C4-2B (cell line): Measurements from ENCODE around the gene CAMK2A.

Experiments used
- ZFX ChIP-seq: fragments of 450-650 bp; IDR thresholded peaks from 2 replicates; pipeline ENCODE4 v1.6.1; 2017
- TF ChIP-seq, protein P1 (sequence below): fragments of 450-650 bp; conservative IDR thresholded peaks from 2 replicates; pipeline ENCODE4 v1.5.1; 2017; ENCODE audit warnings: mild to moderate bottlenecking

DNA sequence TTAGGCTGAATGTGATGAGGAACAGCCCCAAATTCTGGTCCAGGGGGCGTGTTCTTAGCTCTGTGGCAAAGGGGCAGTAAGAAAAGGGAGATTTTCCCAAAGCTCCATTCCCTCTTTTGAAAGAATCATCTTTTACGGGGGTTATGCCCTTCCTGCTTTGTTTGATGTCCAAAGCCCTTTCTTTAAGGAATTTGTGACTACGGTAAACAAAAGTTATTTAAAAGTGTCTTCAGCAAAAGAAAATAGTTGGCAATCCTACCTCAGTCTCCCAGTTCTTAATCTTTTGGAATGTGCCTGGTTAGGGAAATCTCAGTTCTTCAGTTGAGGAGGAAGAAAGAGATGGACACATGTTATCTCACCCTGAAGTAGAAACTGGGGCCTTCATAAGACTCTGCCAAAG, 37.6 kb upstream of the CAMK2A start:
- TF ChIP-seq, protein P1, sequence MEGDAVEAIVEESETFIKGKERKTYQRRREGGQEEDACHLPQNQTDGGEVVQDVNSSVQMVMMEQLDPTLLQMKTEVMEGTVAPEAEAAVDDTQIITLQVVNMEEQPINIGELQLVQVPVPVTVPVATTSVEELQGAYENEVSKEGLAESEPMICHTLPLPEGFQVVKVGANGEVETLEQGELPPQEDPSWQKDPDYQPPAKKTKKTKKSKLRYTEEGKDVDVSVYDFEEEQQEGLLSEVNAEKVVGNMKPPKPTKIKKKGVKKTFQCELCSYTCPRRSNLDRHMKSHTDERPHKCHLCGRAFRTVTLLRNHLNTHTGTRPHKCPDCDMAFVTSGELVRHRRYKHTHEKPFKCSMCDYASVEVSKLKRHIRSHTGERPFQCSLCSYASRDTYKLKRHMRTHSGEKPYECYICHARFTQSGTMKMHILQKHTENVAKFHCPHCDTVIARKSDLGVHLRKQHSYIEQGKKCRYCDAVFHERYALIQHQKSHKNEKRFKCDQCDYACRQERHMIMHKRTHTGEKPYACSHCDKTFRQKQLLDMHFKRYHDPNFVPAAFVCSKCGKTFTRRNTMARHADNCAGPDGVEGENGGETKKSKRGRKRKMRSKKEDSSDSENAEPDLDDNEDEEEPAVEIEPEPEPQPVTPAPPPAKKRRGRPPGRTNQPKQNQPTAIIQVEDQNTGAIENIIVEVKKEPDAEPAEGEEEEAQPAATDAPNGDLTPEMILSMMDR: no peak
- no peak for TF ChIP-seq ZFX
